GM19351 (cell line): ENCODE measurements around the gene COTL1.
"Not testable (repeated sequence)": the region's sequence is repeated elsewhere in the genome, so short reads cannot be mapped to it uniquely, and the experiment has no call there.

ENCODE experiments used
- ATAC-seq: cut with Tn5 transposase; IDR thresholded peaks from one replicate; pipeline ENCODE4 v1.9.1; 2021; ENCODE audit warnings: mild to moderate bottlenecking, moderate library complexity; ENCODE audit not compliant: unreplicated experiment

COTL1 gene

DNA sequence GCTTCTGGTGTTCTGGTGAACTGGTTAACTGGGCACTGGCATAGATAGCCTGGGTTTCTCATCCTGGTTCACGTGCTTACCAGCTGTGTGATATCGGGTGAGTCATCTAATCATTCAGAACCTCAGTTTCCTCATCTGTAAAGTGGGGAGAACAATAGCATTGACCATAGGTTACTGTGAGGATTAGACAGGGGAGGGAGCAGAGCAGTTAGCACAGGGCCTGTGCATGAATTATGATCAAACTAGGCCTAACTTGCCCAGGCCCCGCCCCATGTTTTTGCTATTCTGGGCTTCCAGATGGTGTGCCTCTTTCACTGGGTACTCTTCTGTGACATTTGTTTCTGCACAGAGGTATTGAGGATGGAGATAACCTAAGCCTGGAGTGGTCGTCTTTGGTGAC, 25.8 kb upstream of the COTL1 start:
- ATAC-seq: no peak

DNA sequence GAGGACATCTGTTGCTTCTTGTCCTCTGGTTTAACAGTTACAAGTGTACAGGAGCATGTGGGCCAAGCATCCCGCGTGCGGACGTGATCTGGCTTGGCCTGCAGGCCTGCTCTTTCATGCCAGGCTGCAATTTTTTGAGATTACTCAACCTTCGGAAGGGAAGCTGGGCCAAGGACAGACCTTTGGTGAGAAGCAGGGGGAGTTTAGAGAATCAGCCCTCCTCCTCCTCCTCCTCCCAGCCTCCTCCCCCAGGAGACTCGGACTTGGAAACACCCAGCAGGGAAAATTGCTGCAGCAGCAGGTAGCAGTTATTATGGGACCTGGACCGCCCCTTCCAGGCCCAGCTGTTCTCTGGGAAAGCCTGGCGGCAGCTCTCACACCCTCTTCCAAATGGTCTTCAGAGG, 25.3 kb upstream of the COTL1 start:
- ATAC-seq: no peak

DNA sequence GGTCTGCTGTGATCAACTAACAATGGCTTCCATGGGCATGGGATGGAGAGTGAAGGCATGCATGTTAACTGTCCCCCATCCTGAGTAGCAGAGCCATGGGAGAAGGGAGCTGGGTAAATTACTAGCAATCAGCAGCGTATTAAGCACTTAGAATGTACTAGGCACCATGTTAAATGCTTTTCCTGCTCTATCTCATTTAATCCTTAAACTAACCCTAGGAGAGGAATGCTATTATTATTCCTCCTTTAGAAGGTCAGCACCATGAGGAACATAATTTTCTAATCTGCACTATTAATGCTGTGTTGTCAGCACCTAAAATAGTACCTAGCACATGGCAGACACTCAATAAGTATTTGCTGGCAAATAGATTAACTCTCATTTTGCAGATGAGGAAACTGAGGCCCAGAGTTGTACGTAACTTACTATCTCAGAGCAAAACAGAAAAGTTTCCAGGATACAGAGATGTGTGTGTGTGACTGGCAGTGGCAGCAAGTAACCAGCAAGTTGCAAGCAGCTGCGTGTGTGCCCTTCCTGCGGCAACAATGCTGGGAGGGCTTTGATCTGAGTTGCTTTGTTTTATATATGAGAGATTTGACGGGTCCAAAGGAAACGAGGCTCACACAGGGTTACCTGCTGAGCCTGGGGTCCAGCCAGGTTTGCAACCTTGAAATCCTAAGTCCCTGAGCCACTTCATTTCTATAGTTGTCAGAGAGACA, 23.9 kb upstream of the COTL1 start:
- ATAC-seq: no peak

DNA sequence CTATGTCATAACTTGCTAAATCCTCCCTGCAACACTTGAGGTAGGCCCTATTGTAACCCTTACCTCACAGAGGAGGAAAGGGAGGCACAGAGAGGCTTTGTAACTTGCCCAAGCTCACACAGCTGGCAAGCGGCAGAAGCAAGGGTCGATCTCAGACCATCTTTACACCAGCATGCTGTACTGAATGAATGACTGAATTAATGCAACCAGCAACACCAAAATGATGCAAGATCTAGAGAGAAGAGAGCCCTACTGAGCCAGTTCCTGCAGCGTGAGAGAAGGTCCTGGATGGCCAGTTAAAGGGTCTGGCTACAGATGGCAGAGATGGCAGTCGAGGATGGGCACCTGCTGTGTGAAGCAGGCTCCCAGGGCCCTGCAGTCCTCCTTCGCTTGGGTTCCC, 22.3 kb upstream of the COTL1 start:
- ATAC-seq: no peak

DNA sequence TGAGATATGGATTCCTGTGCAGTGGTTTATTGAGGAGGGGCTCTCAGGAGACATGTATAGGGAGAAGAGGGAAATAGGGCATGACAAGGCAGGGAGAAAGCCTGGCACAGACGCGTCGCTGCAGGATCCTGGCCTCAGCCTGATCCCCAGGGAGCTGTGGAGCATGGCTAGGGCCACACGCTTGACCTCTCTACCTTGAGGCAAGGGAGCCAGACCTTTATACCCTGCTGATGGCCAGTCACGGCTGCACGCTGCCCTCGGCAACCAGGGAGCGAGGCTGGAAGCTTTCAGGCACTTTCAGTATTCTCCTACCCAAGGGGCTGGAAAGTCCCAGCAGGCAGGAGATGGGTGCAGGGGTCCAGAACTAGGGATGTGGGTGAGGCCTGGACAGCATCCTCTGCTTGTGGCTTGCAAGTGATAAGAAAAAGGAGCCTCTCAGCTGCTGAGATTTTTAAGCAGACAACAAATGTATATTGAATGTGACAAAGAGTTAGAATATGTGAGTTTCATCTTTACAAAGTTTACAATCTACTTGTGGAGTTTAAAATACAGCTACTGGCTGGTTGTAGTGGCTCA, 20.4 kb upstream of the COTL1 start:
- ATAC-seq: no peak

DNA sequence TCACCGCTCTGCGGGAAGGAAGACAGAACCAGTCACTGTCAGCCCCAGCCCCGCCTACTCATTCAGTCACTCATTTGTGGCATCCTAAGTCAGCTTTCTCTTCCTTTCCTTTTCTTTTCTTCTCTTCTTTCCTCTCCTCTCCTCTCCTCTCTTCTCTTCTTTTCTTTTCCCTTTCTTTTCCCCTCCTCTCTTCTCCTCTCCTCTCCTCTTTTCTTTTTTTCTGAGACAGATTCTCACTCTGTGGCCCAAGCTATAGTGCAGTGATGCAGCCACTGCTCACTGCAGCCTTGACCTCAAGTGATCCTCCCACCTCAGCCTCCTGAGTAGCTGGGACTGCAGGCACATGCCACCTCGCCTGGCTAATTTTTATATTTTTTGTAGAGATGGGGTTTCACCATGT, 19.8 kb upstream of the COTL1 start:
- ATAC-seq: no peak

DNA sequence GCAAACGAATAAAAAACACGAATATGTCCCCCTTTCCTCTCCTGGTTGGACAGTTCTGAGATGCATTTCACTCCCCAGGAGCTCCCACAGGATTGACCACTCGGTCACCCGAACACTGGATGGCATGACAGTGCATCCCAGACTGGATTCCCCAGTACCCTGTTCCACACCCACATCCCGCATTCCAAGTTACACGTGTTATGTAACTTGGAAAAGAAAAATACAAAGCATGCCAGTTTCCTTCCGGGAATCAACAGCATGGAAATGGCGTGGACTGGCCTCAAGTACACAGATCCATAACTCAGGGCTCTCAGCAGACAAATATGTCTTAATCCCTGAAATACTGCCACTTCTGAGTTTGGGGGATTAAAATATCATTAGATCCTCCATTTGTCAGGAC, 17.8 kb upstream of the COTL1 start:
- no peak for ATAC-seq

DNA sequence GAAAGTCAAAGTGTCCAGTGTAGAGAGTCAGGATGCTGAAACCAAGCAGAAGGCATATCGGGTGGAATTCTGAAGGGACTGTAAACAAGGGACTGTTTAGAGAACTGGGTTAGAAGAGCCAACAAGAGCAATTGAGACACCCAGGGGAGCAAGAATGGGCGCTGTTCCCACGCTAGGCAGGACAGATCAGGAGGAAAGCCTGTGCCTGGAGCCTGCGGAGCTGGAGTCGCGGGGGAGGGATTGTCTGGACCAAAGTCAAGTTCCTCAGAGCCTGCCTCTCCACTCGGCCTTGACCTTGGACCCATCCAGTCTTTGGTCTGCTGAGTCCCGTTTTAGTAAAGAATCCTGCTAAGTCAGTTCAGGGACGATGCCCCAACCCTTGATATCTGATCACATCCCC, 15.7 kb upstream of the COTL1 start:
- ATAC-seq: no peak

DNA sequence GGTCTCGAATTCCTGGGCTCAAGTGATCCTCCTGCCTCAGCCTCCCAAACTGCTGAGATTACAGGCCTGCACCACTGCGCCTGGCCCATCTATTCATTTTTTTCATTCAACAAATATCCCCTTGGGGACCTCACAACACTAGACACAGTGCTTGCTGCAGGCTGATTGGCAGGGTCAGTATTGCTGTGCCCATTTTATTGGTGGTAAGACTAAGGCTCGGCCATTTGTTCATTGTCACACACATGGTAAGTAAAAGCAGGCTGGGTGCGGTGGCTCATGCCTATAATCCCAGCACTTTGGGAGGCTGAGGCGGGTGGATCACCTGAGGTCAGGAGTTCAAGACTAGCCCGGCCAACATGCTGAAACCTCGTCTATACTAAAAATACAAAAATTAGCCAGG, 15.0 kb upstream of the COTL1 start:
- not testable (repeated sequence) for ATAC-seq

DNA sequence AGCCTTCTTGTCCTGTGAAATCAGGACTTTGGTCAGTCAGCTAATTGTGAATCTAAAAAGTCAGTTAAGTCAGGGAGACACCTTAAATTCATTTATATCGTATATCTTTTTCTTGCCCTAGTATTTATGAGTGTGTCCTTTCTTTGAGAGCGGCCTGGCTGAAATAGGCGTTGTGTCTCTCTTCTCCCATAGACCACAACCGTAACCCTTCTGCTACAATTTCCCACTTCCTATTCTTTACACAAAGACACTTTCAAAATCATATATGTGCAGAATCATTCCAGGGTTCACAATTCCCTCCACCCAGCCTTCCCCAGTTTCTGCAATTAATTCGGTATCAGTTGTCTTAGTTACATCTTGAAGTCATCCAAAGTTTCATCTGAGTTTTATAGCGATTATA, 14.0 kb upstream of the COTL1 start:
- no peak for ATAC-seq

DNA sequence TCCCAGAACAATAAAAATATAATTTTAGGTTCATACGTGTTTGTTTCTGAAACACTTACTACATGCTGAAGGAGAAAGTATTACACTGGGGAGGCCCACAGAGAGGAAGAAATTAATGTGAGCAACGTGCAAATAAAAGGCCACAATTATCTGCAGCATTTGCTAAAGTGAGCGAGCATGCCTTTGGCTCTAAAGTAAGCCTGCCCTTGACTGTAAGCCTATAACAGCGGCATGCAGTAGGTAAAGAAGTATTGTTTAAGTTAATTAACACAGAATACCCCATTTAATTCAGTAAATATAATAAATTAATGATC, 13.2 kb upstream of the COTL1 start:
- ATAC-seq: no peak

DNA sequence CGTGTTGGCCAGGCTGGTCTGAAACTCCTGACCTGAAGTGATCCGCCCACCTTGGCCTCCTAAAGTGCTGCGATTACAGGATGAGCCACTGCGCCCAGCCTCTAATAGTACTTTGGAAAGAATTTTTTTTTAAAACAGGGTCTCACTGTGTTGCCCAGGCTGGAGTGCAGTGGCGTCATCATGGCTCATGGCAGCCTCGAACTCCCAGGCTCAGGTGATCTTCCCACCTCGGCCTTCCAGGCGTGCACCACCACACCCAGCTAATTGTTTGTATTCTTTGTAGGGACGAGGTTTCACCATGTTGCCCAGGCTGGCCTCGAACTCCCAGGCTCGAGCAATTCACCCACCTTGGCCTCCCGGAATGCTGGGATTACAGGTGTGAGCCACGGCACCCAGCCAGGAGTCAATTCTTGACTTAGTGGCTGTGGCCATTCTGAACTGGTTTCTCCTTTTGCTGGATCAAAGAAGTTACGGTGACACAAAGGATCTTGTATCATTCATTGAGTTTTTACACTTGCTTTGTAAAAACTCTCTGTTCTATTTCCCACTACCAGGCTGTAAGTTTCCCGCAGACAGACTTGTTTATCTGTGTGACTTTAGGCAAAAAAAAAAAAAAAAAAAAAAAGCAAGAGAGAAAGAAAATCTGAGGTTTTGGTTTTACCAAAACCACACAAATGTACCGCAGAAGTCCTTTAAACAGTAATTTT, 12.7 kb upstream of the COTL1 start:
- ATAC-seq: no peak

DNA sequence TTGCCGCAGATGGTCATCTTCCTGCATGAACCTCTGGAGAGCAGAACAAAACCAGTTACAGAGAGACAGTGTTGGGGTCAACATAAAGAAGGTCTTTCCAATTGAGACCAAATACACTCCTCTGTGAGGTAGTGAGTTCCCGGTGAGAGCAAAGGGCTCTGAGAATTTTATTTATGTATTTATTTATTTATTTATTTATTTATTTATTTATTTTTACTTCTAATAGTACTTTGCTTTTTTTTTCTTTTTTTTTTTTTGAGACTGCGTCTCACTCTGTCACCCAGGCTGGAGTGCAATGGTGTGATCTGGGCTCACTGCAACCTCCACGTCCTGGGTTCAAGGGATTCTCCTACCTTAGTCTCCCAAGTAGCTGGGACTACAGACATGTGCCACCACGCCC, 12.1 kb upstream of the COTL1 start:
- ATAC-seq: no peak

DNA sequence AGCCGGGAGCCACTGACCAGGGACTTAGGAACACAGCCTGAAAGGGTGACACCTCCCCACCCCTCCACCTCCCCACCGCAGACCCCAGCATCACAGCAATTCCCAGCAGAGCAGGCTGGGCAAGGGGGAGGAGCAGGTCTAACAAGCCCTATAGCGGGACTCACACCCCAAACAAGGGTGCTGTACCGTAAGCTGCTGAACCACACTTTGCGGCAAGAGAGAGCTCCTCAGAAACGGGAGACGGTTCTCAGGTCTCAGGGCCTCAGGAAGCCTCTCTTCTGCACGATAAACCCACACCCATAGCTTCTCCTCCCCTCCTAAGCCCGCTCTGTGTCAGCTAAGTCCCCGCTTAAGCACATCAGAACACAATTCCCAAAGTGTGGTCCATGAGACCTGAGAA, 11.7 kb upstream of the COTL1 start:
- no peak for ATAC-seq

DNA sequence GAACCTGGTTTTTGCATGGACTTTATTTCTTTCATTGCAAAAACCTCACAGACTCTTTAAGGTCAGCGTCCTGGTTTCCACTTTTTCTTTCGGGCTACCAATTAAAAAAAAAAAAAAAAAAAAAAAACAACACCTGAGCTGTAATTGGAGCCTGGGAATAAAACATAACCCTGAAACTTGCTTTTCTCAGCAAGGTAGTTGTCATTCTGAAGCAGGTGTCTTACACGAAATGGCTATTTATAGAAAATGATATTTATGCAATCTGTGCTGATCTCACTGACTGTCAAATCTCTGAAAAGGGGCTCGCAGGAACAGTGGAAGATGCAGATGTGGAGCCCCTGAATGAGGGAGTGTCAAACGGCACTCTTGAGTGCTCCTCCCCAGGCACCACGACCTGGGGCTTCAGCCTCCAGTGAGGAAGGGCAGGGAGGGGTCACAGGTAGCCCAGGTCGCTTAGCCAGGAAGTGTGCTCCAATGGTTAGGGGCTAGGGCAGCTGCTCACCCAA, 10.4 kb upstream of the COTL1 start:
- ATAC-seq: no peak

DNA sequence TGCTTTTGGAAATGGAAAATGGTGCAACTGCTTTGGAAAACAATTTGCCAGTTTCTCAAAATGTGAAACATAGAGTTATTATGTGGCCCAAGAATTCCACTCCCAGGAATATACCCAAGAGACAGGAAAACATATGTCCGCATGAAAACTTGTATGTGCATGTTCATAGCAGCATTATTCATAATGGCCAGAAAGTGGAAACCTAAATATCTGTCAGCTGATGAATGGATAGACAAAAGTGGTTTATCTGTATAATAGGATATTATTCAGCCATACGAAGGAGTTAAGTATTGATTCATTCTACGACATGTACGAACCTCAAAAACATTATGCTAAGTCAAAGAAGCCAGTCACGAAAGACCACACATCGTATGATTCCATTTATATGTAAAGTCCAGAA, 7.7 kb upstream of the COTL1 start:
- ATAC-seq: no peak

DNA sequence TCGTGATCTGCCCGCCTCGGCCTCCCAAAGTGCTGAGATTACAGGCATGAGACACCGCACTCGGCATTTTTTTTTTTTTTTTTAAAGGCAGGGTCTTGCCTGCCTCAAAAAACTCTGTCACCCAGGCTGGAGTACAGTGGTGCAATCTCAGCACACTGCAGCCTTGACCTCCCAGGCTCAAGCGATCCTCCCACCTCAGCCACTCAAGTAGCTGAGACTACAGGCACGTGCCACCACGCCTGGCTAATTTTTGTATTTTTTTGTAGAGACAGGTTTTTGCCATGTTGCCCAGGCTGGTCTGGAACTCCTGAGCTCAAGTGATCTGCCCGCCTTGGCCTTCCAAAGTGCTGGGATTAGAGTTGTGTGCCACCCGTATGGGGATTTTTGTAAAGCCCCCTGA, 3.0 kb upstream of the COTL1 start:
- ATAC-seq: not testable (repeated sequence)

DNA sequence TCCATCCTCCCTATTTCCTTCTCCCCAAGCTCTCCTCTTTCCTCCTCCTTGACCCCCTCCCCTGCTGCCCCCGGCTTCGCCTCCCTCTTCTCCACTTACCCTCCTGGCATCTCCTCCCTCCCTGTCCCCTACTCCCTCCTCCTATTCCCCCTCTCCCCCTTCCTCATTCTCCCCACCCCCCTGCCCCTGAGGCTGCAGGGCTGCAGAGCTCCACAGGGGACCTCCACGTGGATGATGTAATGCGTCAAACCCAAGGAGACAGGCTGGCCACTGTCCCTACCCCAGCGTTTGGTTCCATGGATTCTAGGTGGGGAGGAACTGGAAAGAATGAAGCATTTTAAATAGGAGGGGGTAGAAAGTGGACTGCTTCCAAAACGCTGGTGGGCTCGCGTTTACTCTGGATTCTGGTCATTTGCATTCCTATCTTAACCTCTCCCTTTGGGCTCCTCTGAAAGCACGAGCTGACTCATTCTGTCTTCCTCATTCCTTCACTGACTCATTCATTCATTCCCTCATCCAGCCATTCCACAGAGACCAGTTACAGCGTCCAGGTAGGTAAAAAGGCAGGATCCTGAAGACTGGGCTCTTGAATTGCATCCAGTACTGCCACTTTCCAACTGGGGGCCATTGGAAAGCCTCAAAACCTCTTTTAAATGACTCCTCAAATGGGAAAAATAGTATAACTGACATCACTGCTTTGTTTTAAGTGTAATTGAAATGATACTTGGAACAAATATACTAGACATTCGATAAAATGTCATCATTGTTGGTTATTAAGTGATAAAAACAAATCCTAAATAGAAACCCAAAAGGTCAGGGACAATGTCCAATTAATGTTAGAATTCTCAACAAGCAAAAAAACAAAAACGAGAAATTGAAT, 943 bp upstream of the COTL1 start:
- no peak for ATAC-seq

DNA sequence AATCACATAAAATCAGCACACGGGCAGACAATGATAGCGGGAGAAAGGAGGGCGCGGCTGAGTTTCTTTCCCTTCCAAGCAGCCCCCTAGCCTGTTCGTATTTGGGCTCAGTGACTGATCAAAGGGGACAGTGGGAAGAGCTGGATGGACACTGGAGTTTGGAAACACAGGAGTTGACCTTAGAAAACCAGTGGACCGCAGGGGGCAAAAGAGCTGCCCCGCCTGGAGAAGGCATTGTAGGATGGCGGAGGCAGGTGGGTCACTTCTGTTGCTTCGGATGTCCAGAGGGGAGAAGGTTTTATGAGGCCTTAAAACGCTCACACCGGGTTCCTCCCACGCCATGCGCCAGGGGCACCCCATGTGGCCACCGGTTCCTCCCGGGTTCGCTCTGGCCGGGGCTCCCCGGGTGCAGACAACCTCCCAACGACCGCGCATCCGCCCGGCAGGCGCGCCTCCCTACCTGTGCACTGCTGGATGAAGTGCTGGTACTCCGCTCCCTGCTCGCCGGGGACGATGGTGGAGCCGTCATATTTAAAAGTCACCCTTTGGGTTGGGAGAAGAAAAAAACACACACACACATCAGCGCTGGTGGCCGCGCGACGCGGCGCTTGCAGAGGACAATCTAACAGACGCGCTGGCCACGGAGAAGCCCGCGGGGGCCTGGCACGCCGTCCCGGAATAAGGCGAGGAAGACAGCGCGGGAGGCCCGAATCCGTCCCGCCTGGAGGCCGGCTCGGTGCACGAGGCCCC, 662 bp downstream of the COTL1 start:
- ATAC-seq: no peak

DNA sequence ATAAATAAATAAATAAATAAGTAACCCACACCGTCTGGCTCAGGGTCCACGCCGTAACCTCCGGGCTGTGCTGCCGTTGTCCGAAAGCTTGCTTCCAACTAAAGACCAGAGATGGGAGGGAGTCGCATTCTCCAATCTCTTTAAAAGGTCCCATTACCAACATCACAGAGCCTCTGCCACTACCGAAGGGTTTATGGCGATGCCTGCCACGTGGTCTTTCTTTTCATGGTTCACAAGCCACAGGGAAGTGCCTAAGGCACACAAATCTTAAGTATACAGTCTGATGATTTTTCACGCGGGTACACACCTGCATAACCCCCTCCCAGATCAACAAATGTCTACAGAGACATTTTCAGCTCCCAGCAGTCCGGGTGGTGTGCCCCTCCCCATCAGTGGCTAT, 1.4 kb downstream of the COTL1 start:
- ATAC-seq: no peak
